Measurements from ENCODE around the gene AP2M1. TPM values are rescaled to one million over a fixed set of nuclear protein-coding genes. Genes with fewer than 3 reads are reported as not detected.
A peak's percentile ranks its signal among the peaks of the same experiment; 100 is the strongest.

Gene AP2M1
- total and polyA plus RNA-seq, 2 of the 13 experiments (the other 11 are each of a cell fraction or from before 2014, with no cell fraction given), result 126 to 146 TPM

GRCh38 chr3:184135149-184135910 is 39.3 kb upstream of the AP2M1 start, which contains the start of gene EIF2B5 (continued):
- TF ChIP-seq ZNF331 (CRISPR knock-in tag; IDR thresholded peaks at IDR 0.05), result peak; percentile 84
- 0 out of 2 replicates have a peak, but pooled peaks have one; percentile 38 for TF ChIP-seq IRF1 (CRISPR knock-in tag; IDR thresholded peaks at IDR 0.05; ENCODE audit: low read depth)
- peak; percentile 97 for TF ChIP-seq POLR2G (IDR thresholded peaks at IDR 0.05; ENCODE audit: low read depth, low read length)
- TF ChIP-seq ZNF570 (CRISPR knock-in tag; IDR thresholded peaks at IDR 0.05; ENCODE audit: borderline replicate concordance), result no peak
- peak; percentile 15; the same call in 1 of the 2 replicates for TF ChIP-seq E2F2 (CRISPR knock-in tag; IDR thresholded peaks at IDR 0.05; ENCODE audit: borderline replicate concordance)
- 0 out of 2 replicates have a peak, but pooled peaks have one; percentile 48 for TF ChIP-seq KDM6A (CRISPR knock-in tag; IDR thresholded peaks at IDR 0.05; ENCODE audit: low read depth)
- TF ChIP-seq MEIS2 (CRISPR knock-in tag; IDR thresholded peaks at IDR 0.05), result no peak; the same call in 1 of the 2 replicates
- peak; percentile 94 for TF ChIP-seq ZNF556 (CRISPR knock-in tag; IDR thresholded peaks at IDR 0.05; ENCODE audit: borderline replicate concordance)
- peak; percentile 55; the same call in 1 of the 2 replicates for TF ChIP-seq ZBED4 (CRISPR knock-in tag; IDR thresholded peaks at IDR 0.05; ENCODE audit: borderline replicate concordance)
- peak; percentile 47; the same call in 1 of the 2 replicates for TF ChIP-seq ZNF136 (CRISPR knock-in tag; IDR thresholded peaks at IDR 0.05; ENCODE audit: low read depth)
- TF ChIP-seq FOXP1 (IDR thresholded peaks at IDR 0.05), result no peak
- TF ChIP-seq FOXP1 (CRISPR knock-in tag; IDR thresholded peaks at IDR 0.05), result no peak
- 0 out of 2 replicates have a peak, but pooled peaks have one; percentile 12 for TF ChIP-seq ZBTB14 (CRISPR knock-in tag; IDR thresholded peaks at IDR 0.05)
- no peak; the same call in 1 of the 2 replicates for TF ChIP-seq ZNF44 (CRISPR knock-in tag; IDR thresholded peaks at IDR 0.05)
- TF ChIP-seq SMARCC2 (IDR thresholded peaks at IDR 0.05), result no peak
- TF ChIP-seq ZNF414 (CRISPR knock-in tag; IDR thresholded peaks at IDR 0.05), result 0 out of 2 replicates have a peak, but pooled peaks have one; percentile 61
- TF ChIP-seq MTA1 (CRISPR knock-in tag; IDR thresholded peaks at IDR 0.05; ENCODE audit: borderline replicate concordance), result peak; percentile 73; the same call in 1 of the 2 replicates
- peak; percentile 71 for TF ChIP-seq ISL2 (CRISPR knock-in tag; IDR thresholded peaks at IDR 0.05)
- TF ChIP-seq MATR3 (CRISPR knock-in tag; IDR thresholded peaks at IDR 0.05), result no peak
- no peak for TF ChIP-seq EEA1 (CRISPR knock-in tag; IDR thresholded peaks at IDR 0.05; ENCODE audit: borderline replicate concordance)
